IPS-11a (cell line): ENCODE measurements around the gene GSTO2.

Source experiments
- H3K4me3 ChIP-seq: one replicate; pipeline ENCODE4 v1.5.1; 2013; ENCODE audit warnings: low read depth, low read length, control low read depth

The GSTO2 gene

DNA sequence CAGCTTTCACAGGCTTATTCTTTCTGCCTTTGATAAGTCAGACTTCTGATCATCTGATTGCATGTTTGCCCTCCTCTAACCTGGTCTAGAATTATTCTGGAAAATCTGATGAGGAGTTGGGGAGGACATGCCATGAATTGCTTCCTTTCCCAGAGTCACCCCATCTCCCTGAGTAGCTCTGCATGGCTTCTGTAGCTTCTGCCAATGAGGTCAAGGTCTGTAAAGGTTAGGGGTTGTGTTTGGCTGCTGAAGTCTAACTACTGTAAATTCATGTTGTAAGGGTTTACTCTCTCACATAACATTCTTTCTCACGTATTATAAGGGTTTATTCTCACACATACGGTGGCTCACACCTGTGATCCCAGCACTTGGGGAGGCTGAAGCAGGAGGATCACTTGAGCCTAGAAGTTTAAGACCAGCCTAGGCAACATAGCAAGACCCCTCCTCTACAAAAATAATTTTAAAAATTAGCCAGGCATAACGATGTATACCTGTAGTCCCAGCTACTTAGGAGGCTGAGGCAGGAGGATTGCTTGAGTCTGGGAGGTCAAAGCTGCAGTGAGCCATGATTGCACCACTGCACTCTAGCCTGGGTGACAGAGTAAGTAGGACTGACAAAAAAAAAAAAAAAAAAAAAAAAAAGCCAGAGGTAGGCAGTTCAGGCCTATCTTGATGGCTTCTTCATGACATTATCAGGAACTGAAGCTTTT is 10.7 kb downstream of the GSTO2 start:
- H3K4me3 ChIP-seq = no peak overlapping the region

DNA sequence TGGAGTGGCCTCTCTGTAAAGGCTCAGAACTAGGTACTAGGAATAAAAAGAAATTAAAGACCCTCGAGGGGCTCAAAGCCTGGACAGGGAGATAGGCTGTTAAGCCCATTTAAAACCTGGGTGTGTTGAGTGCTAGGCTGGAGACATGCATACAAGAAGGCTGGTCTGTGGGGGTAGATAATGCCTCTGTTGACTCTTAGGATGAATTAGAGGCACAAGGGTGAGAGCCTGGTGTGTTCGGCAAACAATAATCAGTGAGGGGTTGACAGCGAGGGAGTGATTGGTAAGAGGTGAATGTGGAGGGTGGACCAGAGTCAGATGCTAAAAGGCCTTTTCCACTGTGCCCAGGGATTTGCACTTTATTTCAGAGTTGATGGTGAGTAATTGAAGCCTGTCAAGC is 12.7 kb downstream of the GSTO2 start:
- H3K4me3 ChIP-seq = no peak overlapping the region

DNA sequence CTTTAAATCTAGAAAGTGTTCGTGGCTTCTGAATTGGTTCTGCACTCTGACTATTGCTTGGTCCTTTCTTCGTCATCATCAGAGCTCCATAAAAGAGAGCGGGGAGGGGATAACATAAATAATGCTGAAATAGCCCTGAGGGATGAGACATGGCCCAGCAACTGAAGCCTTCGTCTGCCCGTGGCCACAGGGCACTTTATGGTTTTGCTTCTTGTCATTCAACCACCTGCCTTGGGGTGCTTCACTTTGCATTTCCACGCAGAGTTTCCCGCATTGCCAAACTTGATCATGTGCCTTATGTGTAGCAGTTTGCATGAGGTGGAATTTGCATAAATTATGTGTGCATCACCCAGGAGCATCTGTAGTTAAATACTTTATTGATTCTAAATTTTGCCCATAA is 15.9 kb downstream of the GSTO2 start:
- H3K4me3 ChIP-seq = no peak overlapping the region

DNA sequence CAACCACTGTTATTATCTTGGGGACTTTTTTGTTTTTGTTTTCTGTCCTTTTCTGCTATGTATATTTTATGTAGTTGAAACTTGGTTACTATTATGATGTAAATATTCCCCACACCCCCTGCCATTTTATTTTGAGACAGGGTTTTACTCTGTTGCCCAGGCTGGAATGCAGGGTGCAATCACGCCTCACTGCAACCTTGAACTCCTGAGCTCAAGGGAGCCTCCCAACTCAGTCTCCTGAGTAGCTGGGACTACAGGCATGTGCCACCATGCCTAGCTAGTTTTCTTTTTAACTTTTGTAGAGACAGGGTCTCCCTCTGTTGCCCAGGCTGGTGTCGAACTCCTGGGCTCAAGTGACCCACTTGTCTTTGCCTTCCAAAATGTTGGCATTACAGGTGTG is 18.0 kb downstream of the GSTO2 start:
- H3K4me3 ChIP-seq = no peak overlapping the region

DNA sequence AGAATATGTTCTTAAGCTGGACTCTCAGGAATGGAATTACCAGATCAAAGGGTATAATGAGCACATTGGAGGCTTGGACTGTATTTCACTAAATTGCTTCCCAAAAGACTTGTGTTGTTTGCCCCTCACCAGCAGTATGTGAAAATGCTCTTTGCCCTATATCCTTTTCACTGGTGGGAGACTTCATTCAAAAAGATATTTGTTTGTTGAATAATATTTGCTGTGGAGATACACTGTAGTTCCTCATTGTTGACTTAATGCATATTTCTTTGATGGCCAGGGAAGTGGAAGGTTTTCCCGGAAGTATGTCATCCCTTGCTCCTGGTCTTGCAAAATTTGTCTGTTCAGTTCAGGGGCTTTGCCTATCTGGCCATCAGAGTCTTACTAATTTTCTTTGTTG is 19.4 kb downstream of the GSTO2 start:
- no peak overlapping the region for H3K4me3 ChIP-seq

DNA sequence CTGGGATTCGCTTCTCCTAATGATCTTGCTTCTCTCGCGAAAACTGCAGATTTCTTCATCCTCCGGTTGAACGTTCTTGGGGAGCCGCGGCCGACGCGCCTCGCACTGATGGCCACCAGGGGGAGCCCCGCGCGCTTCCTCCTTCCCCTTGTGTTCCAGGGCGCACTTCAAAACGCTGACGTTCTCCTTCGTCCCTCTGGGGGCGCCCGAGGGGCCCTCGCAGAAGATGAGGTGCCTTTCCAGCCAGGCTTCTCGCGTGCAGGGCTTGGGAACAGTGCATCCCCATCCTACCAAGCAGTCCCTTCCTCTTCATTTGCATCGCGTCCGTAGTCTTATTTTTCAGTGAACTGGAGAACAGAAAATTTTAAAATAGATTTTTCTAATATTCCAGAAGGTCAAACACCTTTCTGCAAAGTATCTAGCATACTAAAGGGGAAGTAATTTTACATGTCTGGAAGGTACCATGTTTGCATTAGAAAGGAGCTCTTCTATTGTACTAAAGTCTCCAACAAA is 22.5 kb downstream of the GSTO2 start:
- no peak overlapping the region for H3K4me3 ChIP-seq

DNA sequence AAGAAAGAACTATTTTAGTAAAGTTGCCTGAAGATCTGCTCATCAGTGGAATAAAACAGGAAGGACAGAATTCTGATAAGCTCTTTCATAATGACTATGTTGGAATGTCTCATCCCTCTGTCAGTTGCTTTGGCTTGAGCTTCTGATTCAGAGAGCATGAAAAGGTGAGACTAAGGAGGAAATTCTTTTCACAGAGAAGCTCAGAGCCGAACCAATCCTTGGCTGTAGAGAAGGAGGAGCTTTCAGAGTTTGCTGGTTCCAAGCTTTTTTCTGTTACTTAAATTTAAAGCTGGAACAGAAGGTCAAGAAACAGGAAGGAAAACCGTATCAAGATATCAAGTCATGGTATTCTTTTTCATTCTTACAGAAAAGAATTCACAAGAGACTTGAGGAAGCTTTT is 24.0 kb downstream of the GSTO2 start:
- H3K4me3 ChIP-seq = no peak overlapping the region

DNA sequence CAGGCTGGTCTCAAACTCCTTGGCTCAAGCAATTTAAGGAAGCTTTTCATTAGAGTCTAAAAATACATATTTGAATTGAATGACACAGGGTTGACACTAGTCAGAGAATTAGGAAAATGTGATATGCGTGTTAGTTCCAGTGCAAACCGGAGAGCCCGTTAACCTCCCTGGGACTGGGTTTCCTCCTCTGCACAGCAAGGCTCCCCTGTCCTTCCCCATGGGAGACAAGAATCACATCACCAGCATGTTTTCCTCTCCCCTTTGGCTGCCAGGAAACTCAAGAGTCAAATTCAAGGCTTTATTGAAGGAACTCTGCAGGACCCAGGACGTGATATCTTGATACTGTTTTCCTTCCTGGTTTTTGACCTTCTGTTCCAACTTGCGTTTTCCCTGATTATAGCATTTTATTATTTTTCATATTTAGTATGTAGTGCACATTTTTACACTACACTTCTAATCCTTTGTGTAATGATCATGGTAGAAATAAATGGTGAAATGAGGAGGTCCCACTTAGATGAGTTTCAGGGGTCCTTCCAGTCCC is 24.9 kb downstream of the GSTO2 start:
- H3K4me3 ChIP-seq = no peak overlapping the region

DNA sequence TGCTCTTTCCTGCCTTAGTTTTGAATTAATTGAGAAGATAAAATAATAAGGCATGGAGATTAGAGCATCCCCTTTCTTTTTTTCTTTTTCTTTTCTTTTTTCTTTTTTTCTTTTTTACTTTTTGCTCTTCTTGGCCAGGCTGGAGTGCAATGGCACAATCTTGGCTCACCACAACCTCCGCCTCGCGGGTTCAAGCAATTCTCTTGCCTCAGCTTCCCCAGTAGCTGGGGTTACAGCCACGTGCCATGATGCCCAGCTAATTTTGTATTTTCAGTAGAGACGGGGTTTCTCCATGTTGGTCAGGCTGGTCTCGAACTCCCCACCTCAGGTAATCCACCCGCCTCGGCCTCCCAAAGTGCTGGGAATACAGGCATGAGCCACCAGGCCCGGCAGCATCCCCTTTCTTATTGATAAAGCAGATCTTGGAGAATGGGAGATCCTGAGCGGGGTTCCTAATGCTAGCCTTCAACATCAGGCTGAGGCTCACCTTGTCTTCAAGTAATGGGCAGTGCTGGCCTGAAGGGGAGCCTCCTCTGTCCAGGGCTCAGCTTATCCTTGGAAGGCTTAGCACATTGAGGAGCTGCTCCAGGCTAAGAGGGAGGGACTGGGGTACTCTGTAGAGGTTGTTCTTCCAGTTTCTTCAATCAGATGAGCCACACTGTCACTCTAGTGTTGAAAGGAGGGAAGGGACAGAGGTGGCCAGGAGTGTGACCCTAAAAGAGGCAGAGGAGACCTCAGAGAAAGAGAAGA is 27.9 kb downstream of the GSTO2 start:
- no peak overlapping the region for H3K4me3 ChIP-seq

DNA sequence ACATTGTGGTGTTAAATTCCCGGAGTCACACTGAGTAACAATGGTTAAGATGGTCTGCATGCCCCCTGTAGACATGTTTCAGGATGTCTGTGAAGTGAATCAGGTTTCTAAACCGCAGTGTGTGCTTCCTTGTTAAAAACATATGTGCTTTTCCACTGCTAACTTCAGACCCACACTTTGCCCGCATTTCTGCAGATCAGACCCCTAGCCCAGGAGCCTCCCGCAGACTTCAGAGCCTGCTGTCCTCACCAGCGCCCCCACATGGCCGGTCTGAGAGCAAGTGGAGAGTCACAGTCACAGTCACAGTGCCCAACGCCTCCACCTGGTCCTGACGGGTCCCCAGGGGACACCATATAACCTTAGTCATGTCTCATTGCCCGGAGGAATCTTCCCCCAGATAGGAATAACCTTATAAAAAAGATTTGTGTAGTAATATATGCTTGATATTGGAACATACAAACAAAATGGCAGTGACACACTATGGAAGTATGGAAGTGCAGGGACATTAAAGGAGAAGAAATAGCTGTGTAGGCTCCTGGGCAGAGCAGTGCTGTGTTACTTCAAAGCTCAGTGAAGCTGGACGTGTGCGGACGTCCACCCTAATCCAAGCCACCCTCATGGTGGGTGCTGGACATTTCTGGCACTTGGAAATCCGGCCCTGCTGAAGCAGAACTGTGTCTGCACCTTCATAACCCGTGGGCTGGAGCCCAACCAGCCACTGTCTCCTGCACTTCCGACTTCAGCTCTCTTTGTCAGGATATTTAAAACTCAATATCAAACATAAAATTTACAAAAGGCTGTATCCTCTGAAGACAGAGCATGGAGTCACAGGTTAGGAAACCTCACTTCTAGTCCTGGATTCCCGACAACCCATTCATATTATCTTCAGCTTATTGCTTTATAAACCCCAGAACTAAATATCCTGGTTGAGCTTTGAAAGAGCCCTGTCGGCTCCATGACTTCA is 29.0 kb downstream of the GSTO2 start:
- no peak overlapping the region for H3K4me3 ChIP-seq

DNA sequence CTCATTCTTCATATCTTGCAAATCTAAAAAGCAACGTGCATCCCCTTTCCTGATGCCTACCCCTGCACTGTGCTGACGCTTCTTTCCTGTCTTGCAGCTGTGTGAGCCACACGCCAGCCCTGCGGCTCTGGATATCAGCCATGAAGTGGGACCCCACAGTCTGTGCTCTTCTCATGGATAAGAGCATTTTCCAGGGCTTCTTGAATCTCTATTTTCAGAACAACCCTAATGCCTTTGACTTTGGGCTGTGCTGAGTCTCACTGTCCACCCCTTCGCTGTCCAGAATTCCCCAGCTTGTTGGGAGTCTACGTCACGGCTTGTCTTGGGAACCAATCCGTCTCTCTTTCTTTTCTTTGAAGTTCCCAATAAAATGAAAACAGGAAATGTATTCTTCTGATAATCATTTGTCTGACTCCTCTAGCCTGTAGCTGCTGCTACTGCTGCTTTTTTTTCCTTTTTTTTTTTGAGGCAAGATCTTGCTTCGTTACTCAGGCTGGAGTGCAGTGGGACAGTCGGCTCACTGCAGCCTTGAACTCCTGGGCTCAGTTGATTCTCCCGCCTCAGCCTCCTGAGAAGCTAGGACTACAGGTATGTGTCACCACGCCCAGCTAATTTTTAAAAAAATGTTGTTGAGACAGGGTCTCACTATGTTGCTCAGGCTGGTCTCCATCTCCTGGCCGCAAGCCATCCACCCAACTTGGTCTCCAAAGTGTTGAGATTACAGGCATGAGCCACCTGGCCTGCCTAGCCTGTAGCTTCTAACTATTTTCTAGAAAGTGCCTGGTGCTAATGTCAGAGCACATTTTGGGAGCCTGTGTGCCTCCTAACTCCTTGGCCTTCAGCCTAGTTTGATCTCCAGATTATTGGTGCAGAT is 30.3 kb downstream of the GSTO2 start:
- H3K4me3 ChIP-seq = no peak overlapping the region

DNA sequence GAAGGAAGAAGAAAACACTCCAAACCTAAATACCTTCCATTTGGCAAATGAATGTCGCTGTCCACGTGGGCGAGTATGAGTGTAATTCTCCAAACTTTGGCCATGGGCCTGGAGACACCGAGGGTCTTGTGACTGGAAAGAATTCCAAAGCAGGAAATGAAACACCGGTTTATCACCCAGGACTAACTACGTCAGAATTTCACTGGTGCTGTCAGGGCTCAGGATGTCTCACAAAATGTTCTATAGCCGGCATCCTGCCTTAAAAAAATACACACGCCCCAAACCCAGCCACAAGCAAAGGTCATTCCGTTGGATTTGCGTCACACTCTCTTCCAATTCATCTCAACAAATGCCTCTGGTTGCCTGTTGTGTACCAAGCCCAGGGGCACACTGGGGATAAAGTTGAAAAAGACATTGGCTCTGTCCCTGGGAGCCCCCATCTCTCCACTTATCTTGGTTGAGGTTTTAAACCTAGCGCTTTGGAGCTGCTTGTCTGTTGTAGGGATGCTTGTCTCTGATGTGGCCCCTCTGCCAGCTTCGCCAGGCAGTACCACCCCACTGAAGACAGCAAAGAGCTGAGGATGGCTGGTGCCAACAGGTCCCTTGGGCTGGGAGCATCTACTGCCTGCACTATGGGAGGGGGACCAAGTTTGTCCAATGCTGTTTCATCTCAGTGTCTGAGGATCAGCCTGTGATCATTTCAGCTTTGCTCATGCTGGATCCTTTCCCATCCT is 31.2 kb downstream of the GSTO2 start:
- H3K4me3 ChIP-seq = no peak overlapping the region

DNA sequence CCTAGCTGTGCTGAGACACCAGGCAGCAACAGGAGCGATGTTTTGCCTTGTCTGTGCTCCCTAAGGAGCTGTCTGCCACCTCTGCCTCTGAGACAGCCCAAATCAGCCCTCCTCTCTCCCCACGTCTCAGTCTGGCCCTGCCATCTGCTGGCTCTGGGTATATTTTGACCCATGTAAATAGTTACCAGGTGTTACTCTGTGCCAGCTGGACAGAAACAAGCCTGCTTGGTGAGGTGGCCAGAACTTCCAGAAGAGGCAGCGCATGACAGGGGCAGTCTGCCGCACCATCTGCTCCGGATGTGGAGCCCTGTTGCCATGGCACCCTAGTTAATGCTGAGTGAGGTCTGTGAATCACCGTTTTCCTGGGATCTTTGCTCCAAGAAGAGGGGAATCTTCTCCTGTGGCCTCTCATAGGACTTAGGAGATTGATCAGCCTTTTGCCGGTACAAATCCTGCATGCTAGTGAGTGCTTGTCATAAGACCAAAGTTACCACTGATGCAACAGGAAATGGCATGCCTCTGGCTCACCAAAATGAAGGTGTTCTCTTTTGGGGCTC is 31.8 kb downstream of the GSTO2 start:
- H3K4me3 ChIP-seq = no peak overlapping the region

DNA sequence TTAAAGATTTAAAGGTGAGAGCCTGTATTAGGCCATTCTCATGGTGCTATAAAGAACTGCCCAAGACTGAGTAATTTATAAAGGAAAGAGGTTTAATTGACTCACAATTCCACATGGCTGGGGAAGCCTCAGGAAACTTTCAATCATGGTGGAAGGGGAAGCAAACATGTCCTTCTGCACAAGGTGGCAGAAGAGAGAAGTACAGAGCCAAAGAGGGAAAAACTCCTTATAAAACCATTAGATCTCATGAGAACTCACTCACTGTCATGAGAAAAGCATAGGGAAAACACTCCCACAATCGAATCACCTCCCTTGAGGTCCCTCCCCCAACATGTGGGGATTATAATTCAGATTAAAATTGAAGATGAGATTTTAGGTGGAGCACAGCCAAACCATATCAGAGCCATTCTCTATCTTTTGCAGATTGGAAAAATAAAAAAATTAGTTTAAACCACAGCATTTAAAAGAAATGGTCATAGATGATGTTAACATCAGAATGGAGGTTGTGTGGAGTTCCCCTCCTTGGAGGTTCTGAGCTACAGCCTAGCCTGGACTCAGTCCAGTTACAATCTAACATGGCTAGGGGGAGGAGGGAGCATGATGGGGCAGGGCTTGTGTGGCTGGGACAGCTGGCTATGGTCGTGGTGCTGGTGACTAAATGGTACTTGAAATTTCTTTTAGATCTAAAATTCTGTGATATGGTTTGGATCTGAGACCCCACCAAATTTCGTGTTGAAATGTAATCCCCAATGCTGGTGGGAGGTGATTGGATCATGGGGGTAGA is 33.1 kb downstream of the GSTO2 start:
- H3K4me3 ChIP-seq = no peak overlapping the region

DNA sequence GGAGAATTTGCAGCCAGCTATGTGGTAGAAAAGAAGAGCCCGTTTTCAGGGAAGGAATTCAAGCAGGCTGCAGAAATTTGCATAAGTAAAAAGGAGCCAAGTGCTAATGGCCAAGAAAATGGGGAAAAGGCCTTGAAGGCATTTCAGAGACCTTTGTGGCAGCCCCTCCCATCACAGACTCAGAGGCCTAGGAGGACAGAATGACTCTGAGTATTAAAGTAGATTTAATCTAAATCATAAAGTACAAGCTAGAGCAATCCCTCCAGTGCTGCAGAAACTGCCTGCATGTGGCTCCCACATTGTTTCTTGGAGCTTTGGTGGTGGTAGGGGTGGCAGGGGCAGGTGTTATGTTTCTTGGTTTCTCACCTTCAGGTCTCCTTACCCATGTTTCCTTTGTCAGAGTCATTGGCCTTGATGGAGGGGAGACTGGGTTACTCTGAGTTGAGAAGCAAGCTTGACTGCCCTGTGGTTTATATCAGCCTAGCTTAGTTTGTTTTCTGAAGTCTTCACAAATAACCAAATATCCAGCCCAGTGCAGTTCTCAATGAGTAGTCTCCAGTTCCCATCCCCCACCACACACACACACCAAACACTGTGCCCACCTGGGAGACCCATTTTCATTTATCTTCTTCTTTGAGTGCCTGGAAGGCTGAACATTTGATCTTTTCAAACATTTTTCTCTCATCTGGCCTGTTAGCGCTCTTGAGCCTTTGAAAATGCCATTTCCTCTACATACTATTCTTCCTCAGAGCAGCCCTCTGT is 34.8 kb downstream of the GSTO2 start:
- no peak overlapping the region for H3K4me3 ChIP-seq

DNA sequence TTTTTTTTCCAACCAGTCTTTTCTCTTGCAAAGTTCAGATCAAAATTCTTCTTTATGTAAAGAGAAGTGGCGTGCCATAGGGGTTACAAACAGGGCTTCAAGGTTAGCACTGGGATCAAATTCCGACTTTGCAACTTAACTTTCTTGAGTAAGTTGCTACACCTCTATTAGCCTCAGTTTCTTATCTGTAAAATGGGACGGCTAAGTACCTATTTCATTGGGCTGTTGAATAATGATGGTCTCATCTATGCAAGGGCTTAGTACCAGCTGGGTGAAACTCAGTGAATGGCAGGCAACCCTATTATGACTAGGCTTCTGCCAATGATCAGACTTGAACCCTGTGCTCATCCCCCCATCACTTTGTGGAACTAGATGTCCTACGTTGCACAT is 35.4 kb downstream of the GSTO2 start:
- no peak overlapping the region for H3K4me3 ChIP-seq

DNA sequence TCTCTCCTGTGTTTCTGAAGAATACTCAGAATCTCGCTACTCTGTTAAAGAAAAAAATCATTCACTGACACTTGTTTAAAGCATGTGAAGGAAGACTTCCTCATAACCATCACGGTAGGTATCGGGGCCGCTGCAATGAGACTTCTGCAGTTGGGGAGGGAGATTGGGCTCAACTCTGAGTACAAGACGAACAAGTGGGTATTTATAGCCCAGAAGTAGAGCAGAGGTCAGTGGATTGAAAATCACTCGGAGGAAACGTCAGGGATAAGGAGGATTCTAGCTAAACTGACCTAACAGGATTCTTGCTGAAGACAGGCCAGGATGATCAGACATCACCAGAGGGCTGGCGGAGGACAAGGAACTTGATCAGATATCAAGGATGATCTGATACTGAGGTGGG is 35.9 kb downstream of the GSTO2 start:
- no peak overlapping the region for H3K4me3 ChIP-seq

DNA sequence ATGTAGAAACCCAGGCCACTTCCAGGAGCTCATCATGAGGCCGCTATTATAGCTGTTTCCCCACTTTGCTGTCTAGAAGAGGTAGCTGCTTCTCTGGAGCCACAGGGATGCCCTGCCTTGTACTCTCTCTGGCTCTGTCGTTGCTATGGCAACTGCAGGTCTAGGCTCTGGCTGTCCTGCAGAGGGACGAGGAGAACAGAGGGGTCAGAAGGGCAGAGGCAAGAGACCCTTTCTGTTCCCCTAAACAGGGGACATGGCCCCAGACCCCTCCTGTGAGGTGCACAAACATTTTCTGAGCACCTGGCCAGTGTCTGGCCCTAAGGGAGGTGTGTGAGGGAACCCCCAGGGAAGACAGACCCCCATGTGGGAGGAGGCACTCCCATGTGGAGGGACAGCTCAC is 37.9 kb downstream of the GSTO2 start:
- H3K4me3 ChIP-seq = no peak overlapping the region
